ENCODE results near the gene PLXNA4. TPM values are rescaled to one million over a fixed set of nuclear protein-coding genes. Genes with fewer than 3 reads are reported as not detected.

Gene PLXNA4
- total RNA-seq, 4 donors from 2014 or later = 1.1 to 2.8 (median 1.4) TPM

- H3K4me3 ChIP-seq = no peak overlapping the region
- DNase-seq = peak; percentile 50
- H3K4me1 ChIP-seq = peaks cover 0 to 16% (median 13%) of the 10 kb centered on the region in 4 donors
- H3K9me3 ChIP-seq = no peaks in the 10 kb centered on the region
- H3K36me3 ChIP-seq = no peaks in the 10 kb centered on the region
- 20 to 45% methylated on average over 1 to 10 of the region's 10 CpGs for whole genome bisulfite sequencing, 2 donors (ENCODE audit: low coverage in 1 of 2)
- TF ChIP-seq POLR2AphosphoS5 (IDR thresholded peaks at IDR 0.05) = no peak
- no peak for TF ChIP-seq POLR2A (IDR thresholded peaks at IDR 0.05)
- no peak for TF ChIP-seq EP300 (IDR thresholded peaks at IDR 0.05; ENCODE audit: low read depth)
- TF ChIP-seq, protein P1, sequence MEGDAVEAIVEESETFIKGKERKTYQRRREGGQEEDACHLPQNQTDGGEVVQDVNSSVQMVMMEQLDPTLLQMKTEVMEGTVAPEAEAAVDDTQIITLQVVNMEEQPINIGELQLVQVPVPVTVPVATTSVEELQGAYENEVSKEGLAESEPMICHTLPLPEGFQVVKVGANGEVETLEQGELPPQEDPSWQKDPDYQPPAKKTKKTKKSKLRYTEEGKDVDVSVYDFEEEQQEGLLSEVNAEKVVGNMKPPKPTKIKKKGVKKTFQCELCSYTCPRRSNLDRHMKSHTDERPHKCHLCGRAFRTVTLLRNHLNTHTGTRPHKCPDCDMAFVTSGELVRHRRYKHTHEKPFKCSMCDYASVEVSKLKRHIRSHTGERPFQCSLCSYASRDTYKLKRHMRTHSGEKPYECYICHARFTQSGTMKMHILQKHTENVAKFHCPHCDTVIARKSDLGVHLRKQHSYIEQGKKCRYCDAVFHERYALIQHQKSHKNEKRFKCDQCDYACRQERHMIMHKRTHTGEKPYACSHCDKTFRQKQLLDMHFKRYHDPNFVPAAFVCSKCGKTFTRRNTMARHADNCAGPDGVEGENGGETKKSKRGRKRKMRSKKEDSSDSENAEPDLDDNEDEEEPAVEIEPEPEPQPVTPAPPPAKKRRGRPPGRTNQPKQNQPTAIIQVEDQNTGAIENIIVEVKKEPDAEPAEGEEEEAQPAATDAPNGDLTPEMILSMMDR (IDR thresholded peaks at IDR 0.05) = no peak
- no peak overlapping the region for H3K27ac ChIP-seq
- intact Hi-C loops (cut with DNase I; ENCODE audit: low total_unique reads) = no loop called here
- no peaks in the 10 kb centered on the region for H3K27me3 ChIP-seq
- in situ Hi-C loops (cut with MboI; ENCODE audit: low pct_ligation_motif_present in 1 of 4, low pct_unique_long_range_greater_than_20kb in 1 of 4, low sequenced_read_pairs in 3 of 4) = no loop called here
Measured at GRCh38 chr7:132386201-132386681, 190.0 kb downstream of the PLXNA4 start.

GRCh38 chr7:132383962-132384361 is 192.3 kb downstream of the PLXNA4 start:
- in situ Hi-C loops (cut with MboI; ENCODE audit: low pct_ligation_motif_present in 1 of 4, low pct_unique_long_range_greater_than_20kb in 1 of 4, low sequenced_read_pairs in 3 of 4) = no loop called here
- Histone ChIP-seq H3K4me1 (peaks cover 0 to 28% (median 13%) of the 10 kb centered on the region in 4 donors), H3K9me3 (no peaks in the 10 kb centered on the region), H3K4me3 (no peak overlapping the region), H3K27me3 (no peaks in the 10 kb centered on the region), H3K27ac (peak overlapping the region in 1 of 4 donors; percentile 18), H3K36me3 (no peaks in the 10 kb centered on the region)
- WGBS, 2 donors (ENCODE audit: low coverage in 1 of 2) = 20 to 51% methylated on average over 1 to 2 of the region's 2 CpGs
- no peak for DNase-seq
- intact Hi-C loops (cut with DNase I; ENCODE audit: low total_unique reads) = no loop called here
- TF ChIP-seq, protein P1 (IDR thresholded peaks at IDR 0.05) = no peak
- TF ChIP-seq POLR2A (IDR thresholded peaks at IDR 0.05) (no peak), POLR2AphosphoS5 (IDR thresholded peaks at IDR 0.05) (no peak), EP300 (IDR thresholded peaks at IDR 0.05; ENCODE audit: low read depth) (no peak)

- Histone ChIP-seq H3K36me3 (no peaks in the 10 kb centered on the region), H3K4me3 (no peak overlapping the region), H3K9me3 (no peaks in the 10 kb centered on the region), H3K27me3 (no peaks in the 10 kb centered on the region), H3K4me1 (peaks cover 4 to 45% (median 17%) of the 10 kb centered on the region in 4 donors), H3K27ac (peak overlapping the region in 1 of 4 donors; percentile 9)
- intact Hi-C loops (cut with DNase I; ENCODE audit: low total_unique reads) (no loop called here), in situ Hi-C loops (cut with MboI; ENCODE audit: low pct_ligation_motif_present in 1 of 4, low pct_unique_long_range_greater_than_20kb in 1 of 4, low sequenced_read_pairs in 3 of 4) (no loop called here)
- TF ChIP-seq, protein P1 (IDR thresholded peaks at IDR 0.05) = no peak
- no peak for TF ChIP-seq POLR2AphosphoS5 (IDR thresholded peaks at IDR 0.05)
- TF ChIP-seq EP300 (IDR thresholded peaks at IDR 0.05; ENCODE audit: low read depth) = no peak
- TF ChIP-seq POLR2A (IDR thresholded peaks at IDR 0.05) = no peak
- DNase-seq = no peak
- WGBS, 2 donors (ENCODE audit: low coverage in 1 of 2) = 48 to 52% methylated on average over 5 to 9 of the region's 9 CpGs
Measured at GRCh38 chr7:132381742-132382472, 194.4 kb downstream of the PLXNA4 start.

- in situ Hi-C loops (cut with MboI; ENCODE audit: low pct_ligation_motif_present in 1 of 4, low pct_unique_long_range_greater_than_20kb in 1 of 4, low sequenced_read_pairs in 3 of 4) (no loop called here), intact Hi-C loops (cut with DNase I; ENCODE audit: low total_unique reads) (no loop called here)
- H3K27ac ChIP-seq = peak overlapping the region in 1 of 4 donors; percentile 4
- H3K9me3 ChIP-seq = no peaks in the 10 kb centered on the region
- TF ChIP-seq POLR2A (IDR thresholded peaks at IDR 0.05) (no peak), POLR2AphosphoS5 (IDR thresholded peaks at IDR 0.05) (peak in 1 of 3 donors; percentile 17), EP300 (IDR thresholded peaks at IDR 0.05; ENCODE audit: low read depth) (no peak)
- TF ChIP-seq, protein P1 (IDR thresholded peaks at IDR 0.05) = peak in 1 of 5 experiments; percentile 14
- no peak overlapping the region for H3K4me3 ChIP-seq
- no peaks in the 10 kb centered on the region for H3K36me3 ChIP-seq
- DNase-seq = no peak
- no peaks in the 10 kb centered on the region for H3K27me3 ChIP-seq
- peaks cover 13 to 55% (median 30%) of the 10 kb centered on the region in 4 donors for H3K4me1 ChIP-seq
- 39 to 64% methylated on average over 2 to 3 of the region's 3 CpGs for WGBS, 2 donors (ENCODE audit: low coverage in 1 of 2)
Measured at GRCh38 chr7:132380059-132380458, 196.2 kb downstream of the PLXNA4 start.
